SK-N-SH treated with all-trans-retinoic acid at 6 μM for 48 hours (cell line): ENCODE results near the gene COA8.

Experiments used
- RARB ChIP-seq: fragments of 250-450 bp; sonication (Bioruptor Pico); IDR thresholded peaks from 2 replicates; pipeline ENCODE4 v1.8.0; 2021; ENCODE audit warnings: mild to moderate bottlenecking, moderate library complexity
- TOX ChIP-seq: fragments of 250-450 bp; sonication (Bioruptor Pico); IDR thresholded peaks from 2 replicates; pipeline ENCODE4 v1.8.0; 2021; ENCODE audit warnings: mild to moderate bottlenecking, moderate library complexity, borderline replicate concordance
- TSHZ2 ChIP-seq: fragments of 250-450 bp; sonication (Bioruptor Pico); IDR thresholded peaks from 2 replicates; pipeline ENCODE4 v1.5.0; 2020; ENCODE audit warnings: mild to moderate bottlenecking, moderate library complexity

GRCh38 chr14:103563844-103564505 lies 1.2 kb downstream of the COA8 start:
- TF ChIP-seq RARB (CRISPR knock-in tag) (no peak), TOX (CRISPR knock-in tag) (no peak), TSHZ2 (CRISPR knock-in tag) (no peak)
